GM18951 (cell line): ENCODE results near the gene ELMOD1.

Experiments
- POLR2A ChIP-seq: IDR thresholded peaks from 4 replicates; pipeline ENCODE4 v1.6.1; 2011; ENCODE audit warnings: mild to moderate bottlenecking; ENCODE audit not compliant: insufficient read length, insufficient read depth; ENCODE audit errors: extremely low read depth
- in situ Hi-C: fragments of 300-500 bp; cut with MboI; formaldehyde crosslinking; loops from one replicate; pipeline ENCODE4 v1.12.0; 2022; ENCODE audit warnings: low sequenced_read_pairs, mixed read lengths, inconsistent platforms; ENCODE audit not compliant: unreplicated experiment

The ELMOD1 gene

DNA sequence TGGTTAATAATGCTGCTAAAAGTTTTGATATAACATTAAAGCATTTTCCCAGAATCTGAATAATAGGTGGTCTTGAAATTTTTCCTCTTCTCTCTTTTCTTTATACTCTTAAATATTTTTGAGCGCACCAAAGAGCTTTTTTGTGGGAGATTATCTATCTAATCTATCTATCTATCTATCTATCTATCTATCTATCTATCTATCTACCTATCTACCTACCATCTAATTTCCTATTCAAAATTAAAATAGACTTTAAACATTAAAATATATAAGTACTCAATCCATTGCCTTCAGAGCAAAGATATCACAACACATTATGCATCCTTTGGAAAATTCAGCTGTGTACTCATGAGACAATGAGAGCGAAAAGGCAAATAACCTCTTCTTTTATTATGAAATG lies 55.8 kb downstream of the ELMOD1 start:
- in situ Hi-C loops: no loop called here
- no peak for TF ChIP-seq POLR2A

DNA sequence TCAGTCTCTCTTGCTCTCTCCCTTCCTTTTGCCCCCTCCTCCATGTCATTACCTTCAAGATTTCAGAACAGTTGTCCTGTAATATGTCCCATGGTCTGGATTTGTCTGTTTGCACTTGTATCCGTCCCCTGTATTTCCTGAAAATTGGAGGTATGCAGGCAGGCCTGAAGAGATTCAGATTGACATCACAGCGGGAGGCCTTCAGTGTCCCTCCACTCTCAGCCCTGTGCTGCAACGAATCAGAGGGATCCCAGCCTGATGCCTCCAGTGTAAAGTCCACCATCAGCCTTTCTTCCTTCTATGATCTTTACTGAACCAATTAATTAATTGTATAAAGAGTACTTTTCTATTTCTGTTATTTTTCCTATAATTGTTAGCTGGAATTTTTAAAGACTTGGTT lies 57.3 kb downstream of the ELMOD1 start:
- in situ Hi-C loops: no loop called here
- TF ChIP-seq POLR2A: no peak

DNA sequence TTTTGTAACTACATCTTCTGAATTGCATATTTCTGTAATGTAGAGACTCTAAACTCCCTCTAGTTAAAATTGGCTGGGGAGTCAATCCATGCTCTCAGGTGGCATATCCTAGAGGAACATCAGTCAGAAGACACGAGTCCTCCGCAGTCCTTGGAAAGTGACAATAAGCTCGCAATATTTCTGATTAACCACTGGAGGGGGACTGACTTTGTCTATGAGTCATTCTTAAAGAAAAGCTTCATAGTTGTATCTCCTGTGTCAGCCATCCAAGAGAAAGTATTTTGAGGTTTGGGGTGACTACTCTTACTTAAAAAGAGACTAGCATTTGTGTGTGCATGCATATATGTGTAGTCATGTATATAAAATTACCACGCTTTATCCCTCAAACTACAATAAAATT lies 60.7 kb downstream of the ELMOD1 start:
- no peak for TF ChIP-seq POLR2A
- in situ Hi-C loops: no loop called here

DNA sequence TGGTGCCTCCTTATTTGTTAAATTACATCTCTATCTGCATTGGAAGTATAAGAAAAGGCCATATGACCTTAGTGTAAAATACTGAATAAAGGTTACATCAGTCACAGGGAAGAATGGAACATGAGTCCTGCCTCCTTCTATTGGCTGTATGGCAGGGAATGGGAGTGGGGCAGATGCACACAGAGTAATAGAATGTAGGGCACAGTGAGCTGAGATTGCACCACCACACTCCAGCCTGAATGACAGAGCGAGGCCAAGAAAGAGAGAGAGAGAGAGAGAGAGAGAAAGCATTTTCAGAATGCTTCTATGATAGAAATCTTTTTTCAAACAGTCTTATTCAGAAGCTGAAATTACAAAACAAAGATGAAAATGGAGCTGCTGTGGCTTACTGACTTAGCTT lies 62.1 kb downstream of the ELMOD1 start:
- in situ Hi-C loops: no loop called here
- TF ChIP-seq POLR2A: no peak

DNA sequence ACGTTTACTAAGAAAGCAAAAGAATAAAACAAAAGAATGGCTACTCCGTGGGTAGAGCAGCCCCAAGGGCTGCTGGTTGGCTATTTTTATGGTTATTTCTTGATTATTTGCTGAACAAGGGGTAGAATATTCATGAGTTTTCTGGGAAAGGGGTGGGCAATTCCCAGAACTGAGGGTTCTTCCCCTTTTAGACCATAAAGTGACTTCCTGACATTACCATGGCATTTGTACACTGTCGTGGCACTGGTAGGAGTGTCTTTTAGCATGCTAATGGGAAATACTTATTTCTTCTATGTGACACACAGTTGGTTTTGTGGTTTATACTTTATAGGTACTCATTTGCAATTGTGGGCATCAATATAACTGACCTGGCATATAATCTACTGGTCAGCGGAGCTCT lies 64.7 kb downstream of the ELMOD1 start:
- in situ Hi-C loops: no loop called here
- TF ChIP-seq POLR2A: no peak

DNA sequence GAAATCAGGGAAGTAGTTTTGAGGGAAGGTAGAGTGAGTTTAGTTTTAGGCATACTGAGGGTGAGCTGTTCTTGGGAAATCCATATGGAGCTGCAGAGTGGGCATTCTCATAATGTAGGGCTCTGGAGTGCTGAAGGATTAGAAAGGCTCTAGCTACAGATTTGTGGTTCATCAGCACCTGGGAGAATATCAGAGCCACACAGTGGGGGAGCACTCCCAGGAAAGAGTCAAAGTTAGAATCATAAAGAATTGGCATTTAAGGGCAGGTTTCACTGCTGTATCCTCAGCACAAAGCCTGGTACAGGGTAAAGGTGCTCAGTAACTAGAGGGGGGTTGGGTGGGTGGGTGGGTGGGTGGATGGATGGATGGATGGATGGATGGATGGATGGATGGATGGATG lies 68.4 kb downstream of the ELMOD1 start:
- no peak for TF ChIP-seq POLR2A
- in situ Hi-C loops: no loop called here

DNA sequence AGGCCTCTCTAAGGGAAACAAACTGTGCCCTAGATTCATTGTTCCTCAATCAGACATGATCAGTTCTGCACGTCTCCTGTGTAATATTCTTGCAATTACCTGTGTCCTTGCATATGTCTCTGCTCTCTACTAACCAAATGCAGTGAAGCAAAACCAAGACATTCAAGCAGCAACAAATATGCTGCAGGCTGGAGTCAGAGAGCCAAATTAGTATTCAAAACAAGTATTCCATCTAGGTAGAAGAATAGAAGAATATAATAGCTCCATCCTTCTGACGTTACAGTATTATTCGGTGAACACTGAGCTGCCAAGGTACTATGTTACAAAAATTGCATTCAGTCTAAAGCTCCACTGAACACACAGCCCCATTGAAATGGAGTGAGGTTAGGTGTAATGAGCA lies 69.1 kb downstream of the ELMOD1 start:
- in situ Hi-C loops: no loop called here
- TF ChIP-seq POLR2A: no peak

DNA sequence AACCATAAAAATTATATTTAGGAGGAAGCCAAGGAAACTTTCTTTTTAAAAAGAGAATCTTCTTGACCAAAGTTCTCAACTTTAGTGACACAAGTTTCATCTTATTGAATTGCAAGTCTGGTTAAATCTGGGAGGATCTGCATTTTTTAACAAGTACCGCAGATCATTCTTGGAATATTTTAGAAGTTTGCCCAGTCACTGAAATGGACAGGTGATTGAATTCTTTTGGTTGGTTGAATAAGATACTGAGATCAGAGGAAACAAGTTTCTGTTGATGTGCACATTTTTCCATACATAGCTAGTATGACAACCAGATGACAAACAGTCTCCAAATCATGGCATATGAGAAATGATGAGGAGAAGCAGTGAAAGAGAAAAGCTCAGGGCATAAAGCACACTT lies 70.7 kb downstream of the ELMOD1 start:
- in situ Hi-C loops: no loop called here

DNA sequence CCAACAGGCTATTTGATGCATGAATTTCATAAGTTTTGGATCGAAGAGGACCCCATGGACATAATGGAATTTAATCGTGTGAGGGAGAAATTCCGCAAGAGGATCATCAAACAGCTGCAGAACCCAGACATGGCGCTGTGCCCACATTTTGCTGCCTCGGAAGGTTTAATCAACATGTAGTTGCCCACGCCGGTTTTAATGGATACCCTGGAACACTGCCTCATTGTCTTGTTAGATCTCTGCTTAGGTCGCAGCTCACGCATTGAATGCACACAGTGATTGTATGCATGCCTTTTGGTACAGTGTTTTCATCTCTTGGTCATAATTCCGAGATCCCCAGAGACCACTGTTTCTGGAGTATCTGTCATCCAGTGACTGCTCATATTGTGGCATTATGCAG lies 74.1 kb downstream of the ELMOD1 start:
- in situ Hi-C loops: no loop called here
- TF ChIP-seq POLR2A: no peak

More for the DNA sequence above, 70.7 kb downstream of the ELMOD1 start:
- TF ChIP-seq POLR2A: no peak

DNA sequence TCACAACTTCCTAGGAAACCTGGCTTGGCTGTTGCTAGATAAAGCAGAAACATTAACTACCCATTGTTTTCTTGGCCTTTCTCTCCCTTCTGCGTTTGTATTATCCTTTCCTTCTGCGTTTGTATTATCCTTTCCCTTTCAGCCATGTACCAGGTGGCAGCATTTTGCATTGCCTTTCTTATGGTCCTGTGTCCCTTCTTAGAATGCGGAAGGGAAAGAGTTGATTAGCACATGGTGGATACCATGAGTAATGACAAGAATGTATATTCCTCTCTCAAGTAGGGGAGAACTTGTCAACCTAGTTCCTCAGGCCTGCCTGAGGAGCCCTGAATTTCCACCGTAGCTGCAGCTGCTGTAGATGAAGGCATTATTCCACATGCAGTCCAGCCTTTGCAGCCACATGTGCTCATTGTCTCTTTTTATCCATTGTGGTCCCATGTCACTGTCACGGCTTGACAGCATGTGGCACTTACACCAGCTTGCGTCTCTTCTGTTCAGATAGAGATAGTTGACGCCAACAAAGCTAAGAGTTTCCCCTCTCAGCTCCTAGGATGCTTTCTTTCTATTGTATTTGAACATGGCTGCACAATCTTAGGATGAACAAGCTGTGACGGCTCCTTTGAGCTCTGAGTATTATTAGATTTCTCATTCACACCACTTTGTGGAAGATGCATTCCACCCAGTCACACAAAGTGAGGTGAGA lies 76.1 kb downstream of the ELMOD1 start:
- no peak for TF ChIP-seq POLR2A
- in situ Hi-C loops: no loop called here

DNA sequence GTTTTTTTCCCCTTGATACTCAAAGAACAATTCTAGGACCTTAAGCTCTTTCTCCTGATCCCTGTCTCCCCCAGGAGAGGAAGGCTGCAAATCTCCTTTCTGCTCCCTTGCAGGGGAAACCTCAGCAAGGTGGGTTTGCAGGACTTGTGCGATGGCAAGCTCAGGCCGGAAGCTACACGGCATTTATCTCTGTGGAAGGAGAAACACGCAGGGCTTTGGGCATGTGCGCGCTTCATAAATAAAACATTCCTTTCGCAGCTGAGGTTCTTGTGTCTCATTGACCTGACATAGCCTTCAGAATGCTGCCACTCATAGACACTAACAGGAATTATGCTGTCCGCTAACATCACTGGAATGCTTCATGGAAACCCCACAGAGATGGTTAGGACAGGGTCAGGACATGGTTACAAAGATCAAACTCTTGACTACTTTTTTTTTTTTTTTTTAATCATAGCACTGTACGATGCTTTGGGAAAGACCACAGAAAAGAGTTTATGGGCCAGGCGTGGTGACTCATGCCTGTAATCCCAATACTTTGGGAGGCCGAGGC lies 78.3 kb downstream of the ELMOD1 start:
- TF ChIP-seq POLR2A: no peak
- in situ Hi-C loops: no loop called here

DNA sequence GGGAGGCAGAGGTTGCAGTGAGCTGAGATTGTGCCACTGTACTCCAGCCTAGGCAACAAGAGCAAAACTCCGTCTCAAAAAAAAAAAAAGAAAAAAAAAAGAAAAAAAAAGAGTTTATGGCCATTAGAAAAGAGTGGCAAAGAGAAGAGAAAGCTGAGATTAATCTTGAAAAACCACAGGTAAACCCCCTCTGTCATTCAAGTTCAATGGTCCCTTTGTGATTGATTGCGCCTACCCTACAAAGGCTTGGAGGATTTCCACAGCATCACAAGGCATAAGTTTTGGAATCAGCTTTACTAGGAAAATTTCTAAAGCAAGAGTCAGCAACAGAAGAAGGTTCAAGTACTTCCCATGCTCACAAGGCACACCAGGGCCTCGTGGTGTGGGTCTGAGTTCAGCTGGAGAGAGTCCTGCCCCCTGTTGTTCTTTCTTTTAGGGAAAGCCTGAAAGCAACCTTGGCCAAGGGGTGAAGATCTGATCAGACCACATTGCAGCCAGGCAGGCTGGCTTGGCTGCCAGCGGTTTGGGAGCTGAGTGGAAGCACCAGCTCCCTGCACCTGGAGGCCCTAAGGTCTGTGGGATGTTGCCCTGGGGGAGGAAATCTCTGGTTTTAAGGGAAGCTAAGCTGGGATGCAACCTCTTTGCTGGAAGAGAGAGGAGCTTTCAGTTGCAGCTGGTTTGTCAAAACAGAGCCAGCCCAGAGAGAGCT lies 79.1 kb downstream of the ELMOD1 start:
- in situ Hi-C loops: no loop called here
- no peak for TF ChIP-seq POLR2A

DNA sequence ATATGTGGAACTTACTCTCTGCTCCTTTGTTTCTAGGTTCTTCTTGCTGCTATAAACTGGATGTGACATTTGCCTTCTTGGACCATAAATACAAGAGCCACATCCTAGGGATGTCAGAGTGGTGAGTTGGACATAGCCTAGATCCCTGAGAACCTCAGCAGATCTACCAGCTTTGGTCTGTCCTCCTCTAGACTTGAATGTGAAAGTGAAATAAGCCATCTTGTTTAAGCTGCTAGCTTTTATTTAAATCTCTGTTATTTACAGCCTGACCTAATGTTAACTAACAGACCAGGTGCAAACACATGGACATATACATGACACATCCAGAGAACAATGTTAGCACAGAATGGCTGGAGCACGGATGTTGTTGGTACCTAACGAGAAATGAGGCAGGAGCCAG lies 85.0 kb downstream of the ELMOD1 start:
- no peak for TF ChIP-seq POLR2A
- in situ Hi-C loops: no loop called here
